ENCODE measurements around the gene PLEKHG3.

The PLEKHG3 gene

DNA sequence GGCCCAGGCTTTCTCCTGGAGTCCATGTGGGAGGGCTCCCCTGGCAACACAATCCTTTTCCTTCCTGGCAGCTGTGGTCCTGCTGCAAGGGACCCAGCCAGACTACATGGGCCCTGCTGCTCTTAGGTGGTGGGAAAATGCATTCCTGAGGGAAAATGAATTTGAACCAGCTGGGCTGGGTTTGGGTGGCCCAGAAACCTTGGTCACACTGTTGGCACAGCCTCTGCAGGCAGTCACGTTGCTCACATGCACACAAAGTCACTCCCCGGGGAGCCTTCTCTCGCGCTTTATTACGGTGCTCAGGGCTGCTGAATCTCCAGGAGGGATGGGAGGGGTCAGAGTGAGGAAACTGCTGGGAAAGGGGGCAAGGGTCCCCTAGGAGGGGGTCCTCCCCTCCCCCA lies 17.2 kb downstream of the PLEKHG3 start:
- Histone ChIP-seq H3F3A (ENCODE audit: control insufficient read depth, insufficient read depth) (no peaks in the 10 kb centered on the region), H3K4me1 (ENCODE audit: control insufficient read depth, low read length) (no peaks in the 10 kb centered on the region), H3K27me3 (ENCODE audit: control insufficient read depth, low read length) (peaks cover 3% of the 10 kb centered on the region; the same call in 1 of the 2 replicates), H3K9me3 (ENCODE audit: control insufficient read depth, insufficient read depth, low read length) (no peaks in the 10 kb centered on the region), H3K4me3 (ENCODE audit: low read length) (no peak overlapping the region), H3K27ac (ENCODE audit: low read depth, low read length) (no peak overlapping the region), H3K4me2 (ENCODE audit: low read length) (no peak overlapping the region), H3K79me2 (ENCODE audit: control insufficient read depth, low read length) (no peaks in the 10 kb centered on the region), H4K20me1 (ENCODE audit: control insufficient read depth, insufficient read depth, low read depth, low read length) (no peaks in the 10 kb centered on the region), H3K36me3 (ENCODE audit: control insufficient read depth, low read length) (no peaks in the 10 kb centered on the region), H3K9me2 (replicated peaks; ENCODE audit: control insufficient read depth, low read length) (no peaks in the 10 kb centered on the region)
- TF ChIP-seq, protein P1, sequence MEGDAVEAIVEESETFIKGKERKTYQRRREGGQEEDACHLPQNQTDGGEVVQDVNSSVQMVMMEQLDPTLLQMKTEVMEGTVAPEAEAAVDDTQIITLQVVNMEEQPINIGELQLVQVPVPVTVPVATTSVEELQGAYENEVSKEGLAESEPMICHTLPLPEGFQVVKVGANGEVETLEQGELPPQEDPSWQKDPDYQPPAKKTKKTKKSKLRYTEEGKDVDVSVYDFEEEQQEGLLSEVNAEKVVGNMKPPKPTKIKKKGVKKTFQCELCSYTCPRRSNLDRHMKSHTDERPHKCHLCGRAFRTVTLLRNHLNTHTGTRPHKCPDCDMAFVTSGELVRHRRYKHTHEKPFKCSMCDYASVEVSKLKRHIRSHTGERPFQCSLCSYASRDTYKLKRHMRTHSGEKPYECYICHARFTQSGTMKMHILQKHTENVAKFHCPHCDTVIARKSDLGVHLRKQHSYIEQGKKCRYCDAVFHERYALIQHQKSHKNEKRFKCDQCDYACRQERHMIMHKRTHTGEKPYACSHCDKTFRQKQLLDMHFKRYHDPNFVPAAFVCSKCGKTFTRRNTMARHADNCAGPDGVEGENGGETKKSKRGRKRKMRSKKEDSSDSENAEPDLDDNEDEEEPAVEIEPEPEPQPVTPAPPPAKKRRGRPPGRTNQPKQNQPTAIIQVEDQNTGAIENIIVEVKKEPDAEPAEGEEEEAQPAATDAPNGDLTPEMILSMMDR (IDR thresholded peaks at IDR 0.05; ENCODE audit: low read depth, low read length, poor library complexity, severe bottlenecking): no peak
- TF ChIP-seq EZH2phosphoT487 (IDR thresholded peaks at IDR 0.05; ENCODE audit: borderline replicate concordance, low read length): no peak

DNA sequence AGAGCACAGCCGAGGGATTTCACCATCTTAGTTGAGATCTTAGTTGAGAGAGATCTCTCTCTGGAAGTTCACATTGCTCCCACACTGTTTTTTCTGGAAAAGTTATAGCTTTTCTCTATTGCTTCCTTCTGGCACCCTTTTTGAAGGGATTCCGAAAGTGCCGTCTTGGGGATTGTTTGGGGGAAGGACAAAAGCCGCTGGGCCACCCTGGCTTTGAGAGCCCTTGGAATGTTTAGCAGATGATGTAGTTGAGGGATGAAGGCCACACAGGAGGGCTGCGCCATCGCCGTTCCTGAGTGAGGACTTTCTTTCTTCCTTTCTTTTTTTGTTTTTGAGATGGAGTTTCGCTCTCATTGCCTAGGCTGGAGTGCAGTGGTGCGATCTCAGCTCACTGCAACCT lies 17.7 kb downstream of the PLEKHG3 start:
- Histone ChIP-seq H3K4me3 (ENCODE audit: low read length) (no peak overlapping the region), H3K9me3 (ENCODE audit: control insufficient read depth, insufficient read depth, low read length) (no peaks in the 10 kb centered on the region), H3K79me2 (ENCODE audit: control insufficient read depth, low read length) (no peaks in the 10 kb centered on the region), H3F3A (ENCODE audit: control insufficient read depth, insufficient read depth) (no peaks in the 10 kb centered on the region), H3K4me1 (ENCODE audit: control insufficient read depth, low read length) (no peaks in the 10 kb centered on the region), H3K9me2 (replicated peaks; ENCODE audit: control insufficient read depth, low read length) (no peaks in the 10 kb centered on the region), H3K27ac (ENCODE audit: low read depth, low read length) (no peak overlapping the region), H3K27me3 (ENCODE audit: control insufficient read depth, low read length) (peaks cover 8% of the 10 kb centered on the region; the same call in 1 of the 2 replicates), H3K4me2 (ENCODE audit: low read length) (no peak overlapping the region), H4K20me1 (ENCODE audit: control insufficient read depth, insufficient read depth, low read depth, low read length) (no peaks in the 10 kb centered on the region), H3K36me3 (ENCODE audit: control insufficient read depth, low read length) (no peaks in the 10 kb centered on the region)
- TF ChIP-seq, protein P1 (IDR thresholded peaks at IDR 0.05; ENCODE audit: low read depth, low read length, poor library complexity, severe bottlenecking): no peak
- TF ChIP-seq EZH2phosphoT487 (IDR thresholded peaks at IDR 0.05; ENCODE audit: borderline replicate concordance, low read length): no peak

DNA sequence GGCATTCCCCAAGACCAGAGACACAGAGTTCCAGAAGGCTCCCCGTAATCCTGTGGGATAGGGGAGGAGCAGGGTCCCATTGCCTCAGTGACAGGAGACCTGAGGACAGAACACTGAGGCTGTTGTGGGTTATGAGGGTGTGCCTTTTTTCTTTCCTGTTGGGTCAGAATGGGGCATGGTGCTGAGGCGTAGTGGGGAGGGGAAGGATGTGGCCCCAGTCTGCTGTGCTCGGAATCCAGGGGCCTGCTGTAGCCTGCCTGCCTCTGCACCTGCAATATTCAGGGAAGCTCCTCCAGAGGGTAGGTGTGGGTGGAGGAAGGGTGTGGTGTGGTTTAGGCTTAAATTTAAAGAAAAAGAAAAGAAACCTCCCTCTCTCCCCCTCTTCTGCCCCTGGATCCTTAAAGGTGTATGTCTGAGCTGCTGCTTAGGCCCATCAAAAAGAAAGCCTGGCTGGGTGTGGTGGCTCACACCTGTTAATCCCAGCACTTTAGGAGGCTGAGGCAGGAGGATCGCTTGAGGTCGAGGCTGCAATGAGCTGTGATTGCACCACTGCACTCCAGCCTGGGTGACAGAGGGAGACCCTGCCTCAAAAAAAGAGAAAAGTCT lies 18.7 kb downstream of the PLEKHG3 start:
- TF ChIP-seq, protein P1 (IDR thresholded peaks at IDR 0.05; ENCODE audit: low read depth, low read length, poor library complexity, severe bottlenecking): no peak
- no peak for TF ChIP-seq EZH2phosphoT487 (IDR thresholded peaks at IDR 0.05; ENCODE audit: borderline replicate concordance, low read length)
- Histone ChIP-seq H3K4me1 (ENCODE audit: control insufficient read depth, low read length) (no peaks in the 10 kb centered on the region), H3K9me2 (replicated peaks; ENCODE audit: control insufficient read depth, low read length) (no peaks in the 10 kb centered on the region), H4K20me1 (ENCODE audit: control insufficient read depth, insufficient read depth, low read depth, low read length) (no peaks in the 10 kb centered on the region), H3K4me2 (ENCODE audit: low read length) (no peak overlapping the region), H3K27ac (ENCODE audit: low read depth, low read length) (no peak overlapping the region), H3K4me3 (ENCODE audit: low read length) (no peak overlapping the region), H3F3A (ENCODE audit: control insufficient read depth, insufficient read depth) (no peaks in the 10 kb centered on the region), H3K79me2 (ENCODE audit: control insufficient read depth, low read length) (no peaks in the 10 kb centered on the region), H3K36me3 (ENCODE audit: control insufficient read depth, low read length) (no peaks in the 10 kb centered on the region), H3K27me3 (ENCODE audit: control insufficient read depth, low read length) (peaks cover 8% of the 10 kb centered on the region; the same call in 1 of the 2 replicates), H3K9me3 (ENCODE audit: control insufficient read depth, insufficient read depth, low read length) (no peaks in the 10 kb centered on the region)
